ENCODE data around the gene GIN1.
"Not testable (repeated sequence)": the region's sequence is repeated elsewhere in the genome, so short reads cannot be mapped to it uniquely, and the experiment has no call there.

DNA sequence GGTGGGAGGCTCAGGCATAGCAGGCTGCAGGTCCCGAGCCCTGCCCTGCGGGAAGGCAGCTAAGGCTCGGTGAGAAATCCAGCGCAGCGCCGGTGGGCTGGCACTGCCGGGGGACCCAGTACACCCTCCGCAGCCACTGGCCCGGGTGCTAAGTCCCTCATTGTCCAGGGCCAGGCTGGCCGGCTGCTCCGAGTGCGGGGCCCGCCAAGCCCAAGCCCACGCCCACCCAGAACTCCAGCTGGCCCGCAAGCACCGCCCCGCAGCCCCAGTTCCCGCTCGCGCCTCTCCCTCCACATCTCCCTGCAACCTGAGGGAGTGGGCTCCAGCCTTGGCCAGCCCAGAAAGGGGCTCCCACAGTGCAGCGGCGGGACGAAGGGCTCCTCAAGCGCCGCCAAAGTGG lies 22.2 kb upstream of the GIN1 start:
- TF ChIP-seq, protein P1, sequence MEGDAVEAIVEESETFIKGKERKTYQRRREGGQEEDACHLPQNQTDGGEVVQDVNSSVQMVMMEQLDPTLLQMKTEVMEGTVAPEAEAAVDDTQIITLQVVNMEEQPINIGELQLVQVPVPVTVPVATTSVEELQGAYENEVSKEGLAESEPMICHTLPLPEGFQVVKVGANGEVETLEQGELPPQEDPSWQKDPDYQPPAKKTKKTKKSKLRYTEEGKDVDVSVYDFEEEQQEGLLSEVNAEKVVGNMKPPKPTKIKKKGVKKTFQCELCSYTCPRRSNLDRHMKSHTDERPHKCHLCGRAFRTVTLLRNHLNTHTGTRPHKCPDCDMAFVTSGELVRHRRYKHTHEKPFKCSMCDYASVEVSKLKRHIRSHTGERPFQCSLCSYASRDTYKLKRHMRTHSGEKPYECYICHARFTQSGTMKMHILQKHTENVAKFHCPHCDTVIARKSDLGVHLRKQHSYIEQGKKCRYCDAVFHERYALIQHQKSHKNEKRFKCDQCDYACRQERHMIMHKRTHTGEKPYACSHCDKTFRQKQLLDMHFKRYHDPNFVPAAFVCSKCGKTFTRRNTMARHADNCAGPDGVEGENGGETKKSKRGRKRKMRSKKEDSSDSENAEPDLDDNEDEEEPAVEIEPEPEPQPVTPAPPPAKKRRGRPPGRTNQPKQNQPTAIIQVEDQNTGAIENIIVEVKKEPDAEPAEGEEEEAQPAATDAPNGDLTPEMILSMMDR (IDR thresholded peaks at IDR 0.05; ENCODE audit: insufficient read depth, low read depth, low read length) = not testable (repeated sequence)
- not testable (repeated sequence) for TF ChIP-seq EZH2 (IDR thresholded peaks at IDR 0.05; ENCODE audit: insufficient read depth, low read length)

All from astrocyte (in vitro differentiated cells and primary cell).